ENCODE measurements around the gene VPS52.

VPS52 gene, protein sequence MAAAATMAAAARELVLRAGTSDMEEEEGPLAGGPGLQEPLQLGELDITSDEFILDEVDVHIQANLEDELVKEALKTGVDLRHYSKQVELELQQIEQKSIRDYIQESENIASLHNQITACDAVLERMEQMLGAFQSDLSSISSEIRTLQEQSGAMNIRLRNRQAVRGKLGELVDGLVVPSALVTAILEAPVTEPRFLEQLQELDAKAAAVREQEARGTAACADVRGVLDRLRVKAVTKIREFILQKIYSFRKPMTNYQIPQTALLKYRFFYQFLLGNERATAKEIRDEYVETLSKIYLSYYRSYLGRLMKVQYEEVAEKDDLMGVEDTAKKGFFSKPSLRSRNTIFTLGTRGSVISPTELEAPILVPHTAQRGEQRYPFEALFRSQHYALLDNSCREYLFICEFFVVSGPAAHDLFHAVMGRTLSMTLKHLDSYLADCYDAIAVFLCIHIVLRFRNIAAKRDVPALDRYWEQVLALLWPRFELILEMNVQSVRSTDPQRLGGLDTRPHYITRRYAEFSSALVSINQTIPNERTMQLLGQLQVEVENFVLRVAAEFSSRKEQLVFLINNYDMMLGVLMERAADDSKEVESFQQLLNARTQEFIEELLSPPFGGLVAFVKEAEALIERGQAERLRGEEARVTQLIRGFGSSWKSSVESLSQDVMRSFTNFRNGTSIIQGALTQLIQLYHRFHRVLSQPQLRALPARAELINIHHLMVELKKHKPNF

GRCh38 chr6:33271468-33272274 is at the start of gene VPS52, which contains the start of gene RPS18:
Gene VPS52, minus strand, starts transcription at chr6:33271876. Its CDS starts 201 bp downstream, at chr6:33271675.
Gene RPS18, plus strand, starts transcription at chr6:33272075. Its CDS starts 45 bp downstream, at chr6:33272120.
- DNase-seq: peak; percentile 86

GRCh38 chr6:33321227-33321626 is 49.6 kb upstream of the VPS52 start:
- no peak for DNase-seq

- DNase-seq: no peak
These were observed 48.9 kb upstream of the VPS52 start for GRCh38 chr6:33320315-33321181.

DNA sequence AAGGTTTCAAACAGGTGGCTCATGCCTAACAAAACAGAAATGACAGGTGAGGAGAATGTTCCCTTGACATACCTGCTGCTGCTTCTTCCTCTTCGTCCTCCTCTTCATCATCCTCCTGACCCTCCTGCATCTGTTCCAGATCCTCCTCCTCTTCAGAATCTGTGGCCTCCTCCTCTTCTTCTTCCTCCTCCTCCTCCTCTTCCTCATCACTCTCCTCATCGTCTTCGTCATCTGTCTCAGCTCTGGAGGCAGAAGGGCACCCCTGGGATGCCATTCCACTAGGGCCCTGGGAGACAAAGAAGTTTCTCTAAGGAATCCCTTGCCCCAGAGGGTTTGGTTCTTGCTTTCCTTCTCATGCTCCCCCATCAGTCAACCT is 48.3 kb upstream of the VPS52 start:
- no peak for DNase-seq

DNA sequence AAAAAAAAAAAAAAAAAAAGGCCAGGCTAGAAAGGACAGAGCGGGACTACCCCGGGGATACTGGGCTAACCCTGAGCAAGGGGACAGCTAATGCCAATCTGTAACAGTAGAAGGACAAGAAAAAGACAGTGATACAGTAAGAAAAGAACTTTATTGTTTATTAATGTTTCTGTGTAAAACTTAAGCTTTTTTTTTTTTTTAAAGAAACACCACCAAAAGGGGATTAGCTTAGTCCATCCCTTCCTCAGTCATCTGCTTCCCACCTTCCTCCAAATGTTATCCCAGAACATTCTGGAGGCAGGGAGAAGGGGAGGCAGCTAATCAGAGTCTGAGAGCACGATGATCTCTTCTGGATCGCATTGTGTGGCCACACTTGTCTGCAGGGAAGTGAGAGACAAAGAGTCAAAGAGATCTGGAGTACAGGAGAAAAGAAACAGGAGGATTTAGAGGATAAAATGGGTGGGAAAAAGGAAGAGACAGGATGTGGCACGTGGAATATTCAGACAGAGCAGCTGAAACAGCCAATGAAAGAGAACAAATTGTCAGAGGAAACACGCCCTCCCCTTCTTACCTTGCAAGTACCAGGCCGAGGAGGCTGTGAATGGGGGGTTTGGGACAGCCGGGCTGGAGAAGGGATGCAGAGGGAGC is 46.9 kb upstream of the VPS52 start:
- no peak for DNase-seq

DNA sequence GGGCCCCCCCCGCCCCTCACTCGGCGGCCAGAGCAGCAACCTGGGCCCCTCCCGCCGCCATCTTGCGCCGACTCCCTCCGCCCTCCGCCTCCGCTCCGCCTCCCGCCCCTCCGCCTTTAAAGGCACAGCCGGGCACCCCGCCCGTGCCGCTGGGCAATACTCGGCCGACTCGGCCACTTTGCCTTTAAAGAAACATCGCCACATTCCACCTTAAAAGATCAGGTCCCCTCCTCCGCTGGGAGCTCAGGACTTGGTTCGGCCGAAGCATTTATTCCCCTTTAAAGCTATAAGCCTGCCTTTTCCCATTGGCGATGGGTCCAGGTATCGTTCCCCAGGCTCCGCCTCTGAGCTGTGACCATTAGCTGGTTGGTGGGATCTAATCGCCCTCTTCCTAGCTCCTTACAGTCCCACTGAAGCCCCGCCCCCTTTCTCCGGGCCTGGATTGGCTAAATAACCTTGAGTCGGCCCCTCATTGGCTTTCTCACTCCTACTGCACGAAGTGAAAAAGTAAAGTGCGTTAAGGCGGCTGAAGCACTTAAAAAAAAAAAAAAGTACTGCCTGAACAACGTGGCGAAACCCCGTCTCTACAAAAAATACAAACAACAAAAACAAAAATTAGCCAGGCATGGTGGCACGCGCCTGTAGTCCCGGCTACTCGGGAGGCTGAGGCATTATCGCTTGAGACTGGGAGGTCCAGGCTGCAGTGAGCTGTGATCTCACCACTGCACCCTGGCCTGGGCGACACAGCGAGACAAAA is 46.2 kb upstream of the VPS52 start, which contains the start of gene ZBTB22:
Gene ZBTB22, minus strand, starts transcription at position 76 of the 757 bp plus-strand sequence. CDS start 828 bp downstream, outside the sequence.
- DNase-seq: peak; percentile 91

DNA sequence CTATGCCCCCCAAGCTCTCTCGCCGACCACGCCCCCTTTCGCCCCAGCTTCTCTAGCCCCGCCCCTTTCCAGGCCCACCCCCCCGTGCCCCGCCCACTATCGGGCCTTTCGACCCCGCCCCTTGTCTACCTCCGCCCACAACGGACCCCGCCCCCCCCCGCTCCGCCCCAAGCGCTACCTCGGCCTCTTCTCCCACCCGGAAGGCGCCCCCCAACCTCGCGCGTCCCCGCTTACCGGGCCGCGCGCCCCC is 45.7 kb upstream of the VPS52 start:
- DNase-seq: no peak

DNA sequence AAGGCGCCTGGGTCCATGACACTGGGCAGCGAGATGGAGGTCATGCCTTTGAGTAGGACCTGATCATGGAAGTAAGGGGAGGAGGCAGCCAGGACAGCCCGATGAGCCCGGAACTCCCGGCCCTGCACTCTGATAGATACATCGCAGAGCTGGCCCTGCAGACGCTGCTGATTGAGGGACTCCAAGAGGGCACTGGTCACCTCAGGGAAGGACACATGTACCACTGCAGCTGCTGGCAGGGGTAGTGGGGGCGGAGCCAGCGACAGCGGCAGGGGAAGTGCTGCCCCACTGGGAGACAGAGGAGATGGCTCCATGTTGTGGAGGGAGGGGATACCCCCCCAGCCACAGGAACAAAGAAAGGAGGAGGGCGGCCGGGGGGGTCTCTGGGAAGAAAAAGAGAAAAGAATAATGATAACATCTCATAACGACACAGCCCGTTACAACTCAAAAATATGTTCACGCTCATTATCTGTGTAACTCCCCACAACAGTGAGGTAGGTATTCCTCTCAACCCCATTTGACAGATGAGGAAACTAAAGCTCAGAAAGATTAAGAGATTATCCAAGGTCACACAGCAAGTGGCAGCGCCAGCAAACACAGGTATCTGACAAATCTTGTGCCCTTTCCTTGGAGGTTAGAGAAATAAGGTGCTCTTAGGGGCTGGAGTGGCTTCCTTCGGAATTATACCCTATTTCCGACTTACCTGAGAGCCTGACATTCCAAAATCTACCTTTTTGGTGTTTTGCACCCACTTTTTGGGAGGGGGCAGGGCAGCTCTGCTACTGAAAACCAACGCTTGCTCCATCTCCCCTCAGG is 45.1 kb upstream of the VPS52 start:
- no peak for DNase-seq

GRCh38 chr6:33315793-33316602 is 44.3 kb upstream of the VPS52 start:
- no peak for DNase-seq

GRCh38 chr6:33314943-33315792 is 43.5 kb upstream of the VPS52 start:
- no peak for DNase-seq

DNA sequence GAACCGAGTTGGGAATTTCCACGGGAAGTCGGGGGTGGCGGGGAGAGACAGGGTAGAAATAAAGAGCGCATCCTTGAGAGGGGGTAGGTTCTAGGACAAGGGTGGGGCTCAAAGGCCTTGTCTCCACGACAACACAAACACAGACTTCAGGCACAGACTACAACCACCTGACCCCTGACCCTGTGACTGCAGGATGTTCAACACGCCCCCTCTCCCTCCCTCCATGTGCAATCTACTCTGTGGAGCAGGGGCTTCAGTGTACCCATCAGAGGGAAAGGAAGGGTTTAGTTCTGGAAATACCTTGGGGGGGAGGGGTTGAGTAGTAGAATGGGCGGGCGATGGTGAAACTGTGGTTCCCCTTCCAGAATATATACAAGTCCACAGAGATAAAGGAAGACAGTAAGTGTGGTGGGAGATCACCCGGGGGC is 42.9 kb upstream of the VPS52 start:
- DNase-seq: peak; percentile 55

GRCh38 chr6:33313709-33314514 is 42.2 kb upstream of the VPS52 start, which contains the start of gene TAPBP:
Gene TAPBP, minus strand, starts transcription at chr6:33314078. Its CDS starts 37 bp downstream, at chr6:33314041.
- peak; percentile 77 for DNase-seq

DNA sequence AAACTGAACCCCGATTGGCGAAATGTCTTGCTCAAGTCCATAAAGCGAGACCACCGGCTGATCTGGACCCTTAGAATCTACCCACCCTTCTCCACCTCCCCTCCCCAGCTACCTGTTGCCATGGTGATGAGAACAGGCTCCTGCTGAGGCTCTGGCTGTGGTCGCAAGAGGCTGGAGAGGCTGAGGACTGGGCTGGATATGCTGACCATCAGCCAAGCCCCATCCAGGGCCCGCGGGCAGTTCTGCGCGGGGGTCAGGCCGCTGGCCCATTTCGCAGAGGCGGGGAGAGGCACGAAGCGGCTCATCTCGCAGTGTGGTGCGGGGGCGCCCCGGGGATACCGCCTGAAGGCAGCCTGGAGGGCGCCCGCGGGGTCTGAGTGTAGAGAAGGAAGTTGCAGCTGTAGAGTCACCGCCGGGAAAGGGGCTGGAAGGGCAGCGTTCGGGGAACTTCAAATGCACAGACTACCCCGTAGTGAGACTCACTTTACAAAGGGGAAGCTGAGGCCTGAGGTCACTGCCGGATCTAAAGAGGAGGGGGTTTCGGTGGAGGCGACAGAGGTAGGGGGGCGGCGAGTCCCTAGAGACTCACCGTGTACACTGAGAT is 41.5 kb upstream of the VPS52 start:
- DNase-seq: no peak

- DNase-seq: peak; percentile 78
These were observed 40.9 kb upstream of the VPS52 start for GRCh38 chr6:33312361-33313104.

DNA sequence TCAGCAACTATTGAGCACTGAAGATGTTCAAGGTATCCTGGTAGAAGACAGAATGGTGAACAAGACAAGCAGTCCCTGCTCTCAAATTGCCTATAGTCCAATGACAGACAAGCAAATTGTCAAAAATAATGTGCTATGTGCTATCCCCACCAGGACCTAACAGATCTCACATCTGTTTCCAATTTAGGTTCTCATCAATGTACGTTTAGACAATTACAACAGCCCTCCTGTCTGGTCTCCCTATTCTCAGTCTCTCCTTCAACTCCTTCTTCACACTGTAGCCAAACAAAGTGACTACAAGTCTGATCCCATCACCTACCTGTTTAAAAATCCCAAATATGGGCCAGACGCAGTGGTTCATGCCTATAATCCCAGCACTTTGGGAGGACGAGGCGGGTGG is 34.7 kb upstream of the VPS52 start:
- DNase-seq: no peak

DNA sequence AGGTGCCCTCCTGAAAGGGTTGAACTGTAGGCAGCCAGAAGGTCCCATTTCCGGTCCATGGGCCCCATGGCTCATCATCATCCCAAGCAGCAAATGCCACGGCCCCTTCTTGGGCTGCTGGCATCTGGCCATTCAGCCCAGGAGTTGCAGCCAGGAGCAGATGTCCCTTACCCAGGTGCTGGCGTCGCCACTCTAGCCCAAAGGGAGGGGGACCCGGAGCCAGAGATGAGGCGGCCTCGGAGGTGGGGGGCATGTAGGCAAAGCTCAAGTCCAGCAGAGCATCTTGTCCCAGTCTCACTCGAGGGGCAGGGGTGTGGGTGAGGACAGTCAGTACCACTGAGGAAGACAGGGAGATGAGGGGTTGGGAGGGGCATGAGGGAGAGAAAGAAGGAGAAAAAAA is 33.4 kb upstream of the VPS52 start:
- DNase-seq: no peak

Data from activated CD4-positive, alpha-beta T cell treated with anti-CD3 and anti-CD28 coated beads for 1 hour (primary cell).